Measurements from ENCODE around the gene TBXAS1.

The TBXAS1 gene

GRCh38 chr7:140053812-140054539 lies 224.9 kb downstream of the TBXAS1 start:
- no peak for DNase-seq

- DNase-seq = no peak
These were observed 225.7 kb downstream of the TBXAS1 start for GRCh38 chr7:140054751-140055150.

- DNase-seq = no peak
These were observed 226.8 kb downstream of the TBXAS1 start for GRCh38 chr7:140055833-140056232.

DNA sequence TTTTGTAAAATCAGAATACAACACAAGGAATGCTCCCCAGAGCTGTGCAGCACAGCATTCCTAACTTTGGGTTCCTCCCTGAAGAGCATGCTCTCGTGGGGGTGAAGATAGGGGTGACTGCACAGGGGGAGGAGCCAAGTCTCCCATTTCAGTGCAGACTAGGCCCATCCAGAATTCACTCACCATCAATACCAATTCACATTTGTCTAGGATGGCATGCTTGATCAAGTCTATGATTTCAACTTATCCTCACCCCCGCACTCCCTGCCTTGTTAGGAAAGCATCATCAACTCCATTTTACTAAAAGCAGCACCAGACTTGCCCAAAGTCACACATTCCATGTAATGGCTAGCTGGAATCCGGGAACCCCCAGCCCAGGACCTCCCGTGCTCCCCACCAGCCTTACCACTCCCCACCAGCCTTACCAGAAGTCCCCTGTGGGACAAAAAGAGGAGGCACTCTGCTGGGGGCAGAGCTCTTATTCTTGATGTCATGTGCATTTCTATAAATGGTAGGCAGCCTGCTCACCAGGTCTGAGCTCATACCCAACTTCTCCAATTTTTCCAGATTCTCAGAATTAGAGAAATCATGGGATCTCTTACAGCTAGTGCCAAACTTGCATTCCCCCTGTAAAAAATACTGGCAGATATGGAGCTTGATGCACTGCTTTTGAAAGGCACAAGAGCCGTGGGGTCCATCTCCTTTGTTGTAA lies 227.5 kb downstream of the TBXAS1 start:
- no peak for DNase-seq

DNA sequence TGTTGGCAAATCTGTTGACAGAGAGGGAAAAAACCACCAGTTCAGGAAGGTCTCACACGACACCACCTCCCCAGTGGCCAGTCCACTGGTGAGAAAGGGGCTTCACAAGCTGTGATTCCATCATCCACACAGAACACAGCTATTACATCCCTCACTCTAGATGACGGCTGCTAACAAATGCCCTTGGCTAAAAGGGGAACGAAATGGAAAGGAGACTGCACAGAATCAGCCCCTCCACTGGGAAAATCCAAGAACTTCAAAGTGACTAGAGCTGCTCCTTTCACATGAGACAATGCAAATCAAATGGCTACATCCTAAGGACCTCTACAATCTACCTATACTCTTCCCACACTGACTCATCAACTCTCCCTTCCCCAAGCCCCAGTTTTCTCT lies 228.1 kb downstream of the TBXAS1 start:
- DNase-seq = no peak

- DNase-seq = no peak
These were observed 229.5 kb downstream of the TBXAS1 start for GRCh38 chr7:140058517-140058916.

DNA sequence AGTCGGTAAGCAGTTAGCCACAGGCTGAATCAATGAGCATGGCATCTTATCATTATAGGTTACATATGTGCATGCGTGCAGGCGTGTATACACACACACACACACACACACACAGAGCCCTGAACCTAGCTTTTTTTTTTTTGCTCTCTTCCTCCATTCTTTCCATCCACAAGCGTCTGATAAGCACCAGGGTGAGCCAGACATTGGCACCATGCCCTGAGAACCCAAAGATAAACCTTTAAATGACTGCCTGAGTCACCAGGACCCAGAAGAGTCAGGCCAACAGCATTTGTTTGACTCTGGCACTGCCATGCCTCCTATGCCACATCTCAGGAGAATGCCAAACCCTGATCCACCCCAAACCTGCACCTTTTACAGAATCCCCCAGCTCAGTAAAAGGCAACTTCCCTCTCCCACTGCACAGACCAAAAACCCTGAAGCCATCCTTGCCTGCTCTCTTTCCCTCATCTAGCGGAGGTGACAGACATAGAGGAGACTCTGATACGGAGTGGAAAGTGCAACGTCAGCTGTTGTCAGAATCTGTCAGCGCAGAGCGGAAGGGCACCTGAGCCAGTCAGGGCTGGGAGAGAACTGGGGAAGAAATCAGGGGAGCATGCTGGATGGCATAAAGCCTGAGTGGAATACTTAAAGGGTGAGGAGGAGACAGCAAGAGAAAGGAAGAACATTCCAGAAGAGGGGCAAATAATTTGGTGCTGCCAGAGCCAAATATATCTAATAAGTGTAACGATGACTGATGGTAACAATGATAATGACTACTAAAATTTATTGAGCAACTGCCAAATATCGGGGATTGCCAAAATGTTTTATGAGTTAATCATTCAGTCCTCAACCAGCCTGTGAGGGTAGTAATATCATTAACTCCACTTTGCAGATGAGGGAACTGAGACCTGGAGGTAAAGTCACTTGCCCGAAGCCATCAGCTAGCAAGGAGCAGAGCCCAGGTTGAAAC lies 230.5 kb downstream of the TBXAS1 start:
- DNase-seq = peak; percentile 97

DNA sequence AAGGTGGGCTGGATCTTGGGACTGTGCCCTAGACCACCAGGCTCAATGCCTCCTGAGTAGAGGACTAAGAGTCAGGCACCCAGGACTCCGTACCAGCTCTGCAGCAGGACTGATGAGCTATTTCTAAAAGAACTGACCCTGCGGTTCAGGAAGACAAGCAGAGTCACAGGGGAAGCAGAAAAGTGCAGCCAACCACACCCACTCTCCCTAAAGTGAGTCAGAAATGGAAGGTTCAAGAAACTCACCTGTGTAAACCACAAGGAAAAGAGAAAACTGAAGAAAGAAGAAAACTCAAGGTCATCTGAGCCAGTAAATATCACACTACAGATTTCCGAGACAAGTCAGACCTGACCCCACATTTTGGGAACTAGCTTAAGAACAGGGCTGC lies 231.2 kb downstream of the TBXAS1 start:
- DNase-seq = peak; percentile 58

- DNase-seq = no peak
These were observed 231.9 kb downstream of the TBXAS1 start for GRCh38 chr7:140060788-140061606.

DNA sequence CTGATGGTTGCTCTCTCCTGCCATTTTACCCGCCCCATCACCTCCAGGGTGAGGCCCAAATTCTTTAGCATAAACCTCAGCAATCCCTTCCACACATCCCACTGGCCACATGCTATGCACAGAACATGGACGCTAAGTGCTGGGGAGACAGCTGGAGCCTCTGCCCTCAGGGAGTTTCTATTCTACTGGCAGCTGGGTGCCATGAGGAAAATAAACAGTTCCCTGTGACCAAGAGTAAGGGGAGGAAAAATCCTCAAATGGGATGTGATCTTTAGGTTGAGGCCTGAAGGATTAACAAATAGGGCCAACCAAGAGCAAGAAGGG lies 232.5 kb downstream of the TBXAS1 start:
- peak; percentile 65 for DNase-seq

DNA sequence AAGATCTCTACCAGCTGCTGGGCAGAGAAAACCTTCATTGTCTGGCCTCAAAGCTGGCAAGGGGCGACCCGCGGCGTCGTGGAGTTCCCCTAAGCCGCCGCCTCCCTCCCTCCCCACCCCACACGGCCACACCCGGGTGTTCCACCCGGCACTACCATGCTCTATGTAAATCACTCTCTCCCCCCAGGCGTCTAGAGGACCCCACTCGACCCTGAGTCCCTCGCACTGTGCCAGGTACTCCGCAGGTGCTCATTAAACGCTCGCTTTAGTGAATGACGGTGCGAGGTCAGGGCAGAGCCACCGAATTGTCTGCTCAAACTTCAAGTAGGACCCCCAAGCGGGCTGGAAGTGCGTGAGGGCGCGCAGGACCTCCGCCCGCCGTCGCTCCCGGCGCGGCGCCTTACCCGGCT lies 233.1 kb downstream of the TBXAS1 start:
- no peak for DNase-seq

GRCh38 chr7:140062528-140063299 lies 233.7 kb downstream of the TBXAS1 start, which contains the start of gene PARP12:
Gene PARP12 (minus strand): TSS chr7:140062951. CDS start chr7:140062847, 104 bp downstream.
- peak; percentile 89 for DNase-seq

- DNase-seq = no peak
These were observed 238.0 kb downstream of the TBXAS1 start for GRCh38 chr7:140067052-140067451.

GRCh38 chr7:140068033-140068432 lies 239.0 kb downstream of the TBXAS1 start:
- DNase-seq = no peak

GRCh38 chr7:140069298-140069949 lies 240.4 kb downstream of the TBXAS1 start:
- no peak for DNase-seq
